ENCODE data around the gene PTGDR2. TPM values are rescaled to one million over a fixed set of nuclear protein-coding genes. Genes with fewer than 3 reads are reported as not detected.

Gene PTGDR2
- total and polyA plus RNA-seq, 9 of the 15 experiments (the other 6 are each of a cell fraction or from before 2014, with no cell fraction given) = 0.51 to 2.6 (median 1.6) TPM

DNA sequence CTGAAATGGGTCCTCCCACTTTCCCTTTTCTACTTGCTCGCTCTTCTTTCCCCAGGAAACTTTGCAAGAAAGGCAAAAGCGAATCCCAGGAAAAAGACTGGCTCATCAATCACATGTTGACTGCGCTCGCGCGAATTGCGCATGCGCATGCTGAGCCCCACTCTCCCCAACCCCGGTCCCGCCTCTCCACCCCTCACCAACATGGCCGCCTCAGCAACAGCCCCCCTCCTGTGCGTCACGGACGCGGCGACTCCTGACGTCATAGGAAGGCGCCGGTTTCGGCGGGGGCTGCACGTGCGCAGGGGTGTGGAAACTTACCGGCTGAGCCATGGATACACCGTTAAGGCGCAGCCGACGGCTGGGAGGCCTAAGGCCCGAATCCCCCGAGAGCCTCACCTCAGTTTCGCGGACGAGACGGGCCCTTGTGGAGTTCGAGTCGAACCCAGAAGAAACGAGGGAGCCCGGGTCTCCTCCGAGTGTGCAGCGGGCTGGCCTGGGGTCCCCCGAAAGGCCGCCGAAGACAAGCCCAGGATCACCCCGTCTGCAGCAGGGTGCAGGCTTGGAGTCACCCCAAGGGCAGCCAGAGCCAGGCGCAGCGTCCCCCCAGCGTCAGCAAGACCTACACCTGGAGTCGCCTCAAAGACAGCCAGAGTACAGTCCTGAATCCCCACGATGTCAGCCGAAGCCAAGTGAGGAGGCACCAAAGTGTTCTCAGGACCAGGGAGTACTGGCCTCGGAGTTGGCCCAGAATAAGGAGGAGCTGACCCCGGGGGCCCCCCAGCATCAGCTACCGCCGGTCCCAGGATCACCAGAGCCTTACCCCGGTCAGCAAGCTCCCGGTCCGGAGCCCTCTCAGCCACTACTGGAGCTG is 13.7 kb downstream of the PTGDR2 start, which contains the start of gene CCDC86 (continued):
- TF ChIP-seq FOSL1 (tag; conservative IDR thresholded peaks at IDR 0.05) = peak; percentile 52
- TF ChIP-seq, protein P1, sequence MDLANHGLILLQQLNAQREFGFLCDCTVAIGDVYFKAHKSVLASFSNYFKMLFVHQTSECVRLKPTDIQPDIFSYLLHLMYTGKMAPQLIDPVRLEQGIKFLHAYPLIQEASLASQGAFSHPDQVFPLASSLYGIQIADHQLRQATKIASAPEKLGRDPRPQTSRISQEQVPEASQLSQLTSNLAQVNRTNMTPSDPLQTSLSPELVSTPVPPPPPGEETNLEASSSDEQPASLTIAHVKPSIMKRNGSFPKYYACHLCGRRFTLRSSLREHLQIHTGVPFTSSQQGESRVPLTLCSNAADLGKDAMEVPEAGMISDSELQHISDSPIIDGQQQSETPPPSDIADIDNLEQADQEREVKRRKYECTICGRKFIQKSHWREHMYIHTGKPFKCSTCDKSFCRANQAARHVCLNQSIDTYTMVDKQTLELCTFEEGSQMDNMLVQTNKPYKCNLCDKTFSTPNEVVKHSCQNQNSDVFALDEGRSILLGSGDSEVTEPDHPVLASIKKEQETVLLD (IDR thresholded peaks at IDR 0.05) = peak; percentile 97
- peak; percentile 32; the same call in 1 of the 2 replicates for TF ChIP-seq SMAD4 (CRISPR knock-in tag; conservative IDR thresholded peaks at IDR 0.05)
- no peak for TF ChIP-seq CHAMP1 (IDR thresholded peaks at IDR 0.05)
- TF ChIP-seq TAL1 (IDR thresholded peaks at IDR 0.05) = no peak; the same call in 1 of the 2 replicates
- peak; percentile 100 for TF ChIP-seq MYC (IDR thresholded peaks at IDR 0.05; ENCODE audit: low read depth, low read length)
- peak; percentile 92 for TF ChIP-seq MYC (CRISPR knock-in tag; IDR thresholded peaks at IDR 0.05; ENCODE audit: borderline replicate concordance, low read depth)
- peak; percentile 79; the same call in 1 of the 2 replicates for TF ChIP-seq CLOCK (CRISPR knock-in tag; IDR thresholded peaks at IDR 0.05; ENCODE audit: borderline replicate concordance)
- TF ChIP-seq ZNF583 (CRISPR knock-in tag; IDR thresholded peaks at IDR 0.05) = 0 out of 2 replicates have a peak, but pooled peaks have one; percentile 37
- peak; percentile 92 for TF ChIP-seq NR4A1 (CRISPR knock-in tag; IDR thresholded peaks at IDR 0.05)
- TF ChIP-seq NR4A1 (tag; IDR thresholded peaks at IDR 0.05) = no peak
- TF ChIP-seq KLF6 (CRISPR knock-in tag; IDR thresholded peaks at IDR 0.05; ENCODE audit: borderline replicate concordance) = peak; percentile 52; the same call in 1 of the 2 replicates
- peak; percentile 65 for TF ChIP-seq USF2 (CRISPR knock-in tag; IDR thresholded peaks at IDR 0.05)
- no peak for TF ChIP-seq KDM2B (CRISPR knock-in tag; IDR thresholded peaks at IDR 0.05)
- 0 out of 2 replicates have a peak, but pooled peaks have one; percentile 19 for TF ChIP-seq OTX1 (CRISPR knock-in tag; IDR thresholded peaks at IDR 0.05)
- peak; percentile 48 for TF ChIP-seq DACH1 (IDR thresholded peaks at IDR 0.05; ENCODE audit: partially characterized antibody)
- TF ChIP-seq SMARCC2 (IDR thresholded peaks at IDR 0.05; ENCODE audit: low read depth) = no peak
- TF ChIP-seq JUNB (CRISPR knock-in tag; conservative IDR thresholded peaks at IDR 0.05) = peak; percentile 70
- no peak for TF ChIP-seq TRIM24 (IDR thresholded peaks at IDR 0.05)
- no peak for TF ChIP-seq ZNF57 (CRISPR knock-in tag; IDR thresholded peaks at IDR 0.05)
- TF ChIP-seq ILK (tag; IDR thresholded peaks at IDR 0.05; ENCODE audit: borderline replicate concordance, low read depth) = no peak

All from K562 (cell line).